ENCODE measurements around the gene RPL23.

The RPL23 gene

GRCh38 chr17:38825762-38826247 lies 27.7 kb downstream of the RPL23 start:
- H3K4me3 Mint-ChIP-seq, result peak overlapping the region; percentile 93 to 94
- peaks cover 22 to 30% of the 10 kb centered on the region in 2 donors for H3K4me1 Mint-ChIP-seq (ENCODE audit: low read depth in 2 of 2)
- no peaks in the 10 kb centered on the region for H3K27me3 Mint-ChIP-seq
- peaks cover 35% of the 10 kb centered on the region for H3K36me3 Mint-ChIP-seq (ENCODE audit: insufficient read depth)
- peak overlapping the region; percentile 98 to 100 for H3K27ac Mint-ChIP-seq
- no peaks in the 10 kb centered on the region for H3K9me3 Mint-ChIP-seq
- DNase-seq (no peak), ATAC-seq (replicated peaks) (no peak)

- Mint-ChIP-seq H3K4me3 (peak within 1 kb of the TSS; percentile 93 to 94), H3K36me3 (ENCODE audit: insufficient read depth) (peaks cover 42% of the 10 kb centered on the region), H3K9me3 (no peaks in the 10 kb centered on the region), H3K27me3 (no peaks in the 10 kb centered on the region), H3K4me1 (ENCODE audit: low read depth in 2 of 2) (peaks cover 25 to 34% of the 10 kb centered on the region in 2 donors), H3K27ac (peak within 1 kb of the TSS; percentile 98 to 100)
- peak; percentile 84 for ATAC-seq (replicated peaks)
- peak; percentile 97 to 100 (median 99) for DNase-seq
These were observed 28.4 kb downstream of the RPL23 start, which contains the start of gene CWC25 for GRCh38 chr17:38824899-38825761. Gene CWC25, minus strand, starts transcription at chr17:38825321. Its CDS starts 138 bp downstream, at chr17:38825183.

GRCh38 chr17:38815576-38816193 lies 37.8 kb downstream of the RPL23 start:
- peak; percentile 79 for ATAC-seq (replicated peaks)

GRCh38 chr17:38809828-38810227 lies 43.7 kb downstream of the RPL23 start:
- Mint-ChIP-seq H3K36me3 (ENCODE audit: insufficient read depth) (peaks cover 100% of the 10 kb centered on the region), H3K27ac (no peak overlapping the region), H3K9me3 (no peaks in the 10 kb centered on the region), H3K4me1 (ENCODE audit: low read depth in 2 of 2) (peaks cover 2 to 4% of the 10 kb centered on the region in 2 donors), H3K4me3 (no peak overlapping the region), H3K27me3 (no peaks in the 10 kb centered on the region)
- no peak for ATAC-seq (replicated peaks)
- DNase-seq, result no peak

More at GRCh38 chr17:38815576-38816193, 37.8 kb downstream of the RPL23 start:
- Mint-ChIP-seq H3K27me3 (no peaks in the 10 kb centered on the region), H3K4me1 (ENCODE audit: low read depth in 2 of 2) (peaks cover 3 to 12% of the 10 kb centered on the region in 2 donors), H3K27ac (peak overlapping the region; percentile 26 to 60), H3K4me3 (no peak overlapping the region), H3K9me3 (no peaks in the 10 kb centered on the region), H3K36me3 (ENCODE audit: insufficient read depth) (peaks cover 80% of the 10 kb centered on the region)
- DNase-seq, result no peak

GRCh38 chr17:38800237-38800760 lies 53.2 kb downstream of the RPL23 start:
- Mint-ChIP-seq H3K4me3 (peak overlapping the region; percentile 87 to 88), H3K36me3 (ENCODE audit: insufficient read depth) (peaks cover 64% of the 10 kb centered on the region), H3K27me3 (no peaks in the 10 kb centered on the region), H3K27ac (peak overlapping the region; percentile 27 to 91), H3K9me3 (no peaks in the 10 kb centered on the region), H3K4me1 (ENCODE audit: low read depth in 2 of 2) (peaks cover 30 to 32% of the 10 kb centered on the region in 2 donors)
- DNase-seq, result no peak
- no peak for ATAC-seq (replicated peaks)

- Mint-ChIP-seq H3K27ac (peak within 1 kb of the TSS; percentile 91 to 94), H3K27me3 (no peaks in the 10 kb centered on the region), H3K4me1 (ENCODE audit: low read depth in 2 of 2) (peaks cover 32 to 33% of the 10 kb centered on the region in 2 donors), H3K4me3 (peak within 1 kb of the TSS; percentile 92 to 95), H3K9me3 (no peaks in the 10 kb centered on the region), H3K36me3 (ENCODE audit: insufficient read depth) (peaks cover 62% of the 10 kb centered on the region)
- DNase-seq (peak; percentile 75), ATAC-seq (replicated peaks) (peak; percentile 71)
These were observed 53.9 kb downstream of the RPL23 start, which contains the start of gene PIP4K2B for GRCh38 chr17:38799501-38800236. Gene PIP4K2B, minus strand, starts transcription at chr17:38799556. Its CDS starts 132 bp downstream, at chr17:38799424.

GRCh38 chr17:38798614-38799500 lies 54.7 kb downstream of the RPL23 start:
- H3K4me1 Mint-ChIP-seq (ENCODE audit: low read depth in 2 of 2), result peaks cover 33 to 39% of the 10 kb centered on the region in 2 donors
- peak overlapping the region; percentile 92 to 95 for H3K4me3 Mint-ChIP-seq
- DNase-seq (peak; percentile 48 to 53 (median 51)), ATAC-seq (replicated peaks) (peak; percentile 58)
- H3K36me3 Mint-ChIP-seq (ENCODE audit: insufficient read depth), result peaks cover 60% of the 10 kb centered on the region
- no peaks in the 10 kb centered on the region for H3K9me3 Mint-ChIP-seq
- H3K27me3 Mint-ChIP-seq, result no peaks in the 10 kb centered on the region
- peak overlapping the region; percentile 91 to 94 for H3K27ac Mint-ChIP-seq

Data from effector memory CD8-positive, alpha-beta T cell (primary cell).